Fibroblast of skin of right quadriceps (primary cell): ENCODE data around the gene PEX7.
A peak's percentile ranks its signal among the peaks of the same experiment; 100 is the strongest.
"Not testable (repeated sequence)": the region's sequence is repeated elsewhere in the genome, so short reads cannot be mapped to it uniquely, and the experiment has no call there.

Experiments
- DNase-seq: peaks from one replicate; pipeline ENCODE4 v3.0.0-alpha.2; 2013

The PEX7 gene

DNA sequence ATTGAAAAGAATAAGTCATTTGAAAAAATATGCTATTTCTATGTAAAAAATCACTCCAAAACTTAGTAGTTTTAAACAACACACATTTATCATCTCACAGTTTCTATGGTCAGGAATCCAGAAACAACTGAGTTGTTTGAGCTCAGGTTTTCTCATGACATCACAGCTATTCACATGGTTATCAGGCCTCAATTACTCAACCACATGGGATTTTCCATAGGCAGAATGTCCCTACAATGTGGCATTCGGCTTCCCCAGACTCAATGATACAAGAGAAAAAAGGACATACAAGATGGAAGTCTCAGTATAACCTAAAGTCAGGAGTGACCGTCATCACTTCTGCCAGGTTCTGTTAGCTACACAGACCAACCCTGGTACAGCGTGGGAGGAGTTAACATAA is 96.3 kb downstream of the PEX7 start:
- no peak for DNase-seq

- DNase-seq, result no peak
Measured at GRCh38 chr6:136920216-136920615, 97.8 kb downstream of the PEX7 start.

GRCh38 chr6:136920671-136921380 is 98.4 kb downstream of the PEX7 start:
- DNase-seq, result no peak

- peak; percentile 5 for DNase-seq
Measured at GRCh38 chr6:136921381-136921935, 99.1 kb downstream of the PEX7 start.

GRCh38 chr6:136921936-136922684 is 99.7 kb downstream of the PEX7 start, which contains the start of gene SLC35D3:
Gene SLC35D3, plus strand, starts transcription at chr6:136922301. Its CDS starts 128 bp downstream, at chr6:136922429.
- DNase-seq, result no peak

DNA sequence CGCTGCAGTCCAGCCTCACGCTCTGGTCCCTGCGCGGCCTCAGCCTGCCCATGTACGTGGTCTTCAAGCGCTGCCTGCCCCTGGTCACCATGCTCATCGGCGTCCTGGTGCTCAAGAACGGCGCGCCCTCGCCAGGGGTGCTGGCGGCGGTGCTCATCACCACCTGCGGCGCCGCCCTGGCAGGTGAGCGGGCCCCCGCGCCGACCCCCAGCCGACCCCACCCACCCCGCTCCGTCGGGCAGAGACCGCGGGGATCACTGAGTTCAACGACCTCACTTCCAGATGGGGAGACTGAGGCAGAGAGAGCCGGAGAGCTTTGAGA is 100.3 kb downstream of the PEX7 start:
- DNase-seq, result no peak

DNA sequence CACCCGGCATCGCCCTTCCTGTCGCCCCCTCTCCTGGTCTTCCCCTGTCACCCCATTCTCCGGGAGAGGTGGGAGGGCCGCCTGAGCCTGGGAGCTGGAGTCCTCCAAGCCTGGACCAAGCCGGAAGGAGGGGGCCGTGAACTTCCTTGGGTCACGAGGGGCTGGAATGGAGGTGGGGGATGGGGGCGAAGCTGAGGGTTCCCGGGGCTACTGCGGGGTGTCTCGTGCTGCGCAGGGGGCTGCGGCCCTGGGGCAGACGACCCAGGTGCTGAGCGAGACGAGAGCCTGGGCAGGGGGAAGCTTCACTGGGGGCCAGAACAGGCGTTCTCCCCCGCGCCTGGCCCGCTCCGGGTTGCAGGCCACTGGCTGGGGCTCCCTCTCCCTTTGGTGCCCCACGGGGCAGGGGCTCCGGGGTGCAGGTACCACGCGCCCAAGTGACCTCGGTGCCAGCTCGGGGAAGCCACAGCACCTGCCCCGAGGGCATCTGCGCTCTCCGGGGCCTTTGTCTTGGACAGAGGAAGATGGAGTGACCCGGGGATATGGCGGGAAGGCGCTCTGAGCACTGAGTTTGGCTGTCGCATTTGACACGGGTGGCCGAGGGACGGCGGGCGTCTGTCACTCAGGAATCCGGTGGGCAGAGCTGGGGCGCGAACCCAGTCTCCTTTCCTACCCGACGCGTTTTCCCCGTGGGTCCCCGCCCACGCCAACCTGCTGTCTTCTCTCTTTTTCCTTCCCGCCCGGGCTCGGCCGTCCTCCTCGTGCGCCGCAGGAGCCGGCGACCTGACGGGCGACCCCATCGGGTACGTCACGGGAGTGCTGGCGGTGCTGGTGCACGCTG is 100.9 kb downstream of the PEX7 start:
- no peak for DNase-seq

GRCh38 chr6:136923954-136924673 is 101.7 kb downstream of the PEX7 start:
- no peak for DNase-seq

DNA sequence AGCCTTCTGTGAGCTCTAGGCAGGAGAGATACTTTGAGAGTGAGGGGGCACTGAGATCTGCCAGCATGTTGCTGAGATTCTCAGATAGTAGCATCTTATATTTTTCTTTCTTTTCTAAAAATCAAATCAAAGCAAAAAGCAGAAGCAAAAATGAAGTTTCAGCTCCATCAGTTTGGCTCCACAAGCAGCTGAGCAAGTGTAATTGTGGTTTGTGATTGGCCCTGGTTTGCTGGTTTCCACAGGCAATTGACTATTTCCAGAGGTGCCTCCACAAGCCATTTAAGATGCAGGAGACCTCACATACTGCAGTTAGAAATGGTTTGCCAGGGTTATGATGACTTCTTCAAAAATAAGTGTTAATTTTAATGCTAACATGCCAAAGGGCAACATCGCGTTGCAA is 104.0 kb downstream of the PEX7 start:
- no peak for DNase-seq

GRCh38 chr6:136927292-136927691 is 104.9 kb downstream of the PEX7 start:
- DNase-seq, result peak; percentile 3

GRCh38 chr6:136930528-136930927 is 108.1 kb downstream of the PEX7 start:
- no peak for DNase-seq

GRCh38 chr6:136932599-136932998 is 110.2 kb downstream of the PEX7 start:
- no peak for DNase-seq

GRCh38 chr6:136945072-136945471 is 122.7 kb downstream of the PEX7 start:
- DNase-seq, result no peak

DNA sequence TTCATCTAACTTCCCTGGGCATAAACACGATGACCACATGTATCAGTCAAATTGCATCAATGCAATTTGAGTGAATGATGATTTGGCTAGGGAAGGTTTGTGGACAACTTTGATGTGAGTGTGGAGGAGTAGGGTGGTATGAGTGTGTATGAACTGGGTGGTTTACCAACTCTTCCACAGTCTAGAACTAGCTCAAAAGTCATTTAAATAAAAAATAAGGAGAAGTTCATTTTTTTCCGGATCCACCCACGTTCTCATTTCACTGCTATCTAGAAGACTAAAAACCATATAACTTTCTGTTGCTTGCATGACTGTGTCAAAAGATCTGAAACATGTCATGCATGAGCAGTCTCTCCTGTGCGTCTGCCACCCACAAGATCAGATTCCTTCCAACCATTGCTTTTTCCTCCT is 123.3 kb downstream of the PEX7 start:
- DNase-seq, result no peak

GRCh38 chr6:136947037-136947436 is 124.6 kb downstream of the PEX7 start:
- no peak for DNase-seq

DNA sequence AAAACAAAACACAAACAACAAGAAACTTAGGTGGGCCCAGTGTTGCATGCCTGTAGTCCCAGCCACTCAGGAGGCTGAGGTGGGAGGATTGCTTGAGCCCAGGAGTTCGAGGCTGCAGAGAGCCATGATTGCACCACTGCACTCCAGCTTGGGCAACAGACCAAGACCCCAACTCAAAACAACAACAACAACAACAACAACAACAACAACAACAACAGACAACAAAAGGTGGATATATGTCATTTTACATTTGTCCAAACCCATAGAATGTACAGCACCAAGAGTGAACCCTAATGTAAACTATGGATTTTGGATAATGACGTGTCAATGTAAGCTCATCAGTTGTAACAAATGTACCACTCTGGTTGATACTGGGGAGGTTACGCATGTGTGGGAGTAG is 127.6 kb downstream of the PEX7 start:
- DNase-seq, result not testable (repeated sequence)

- no peak for DNase-seq
Measured at GRCh38 chr6:136950436-136951126, 128.2 kb downstream of the PEX7 start.

DNA sequence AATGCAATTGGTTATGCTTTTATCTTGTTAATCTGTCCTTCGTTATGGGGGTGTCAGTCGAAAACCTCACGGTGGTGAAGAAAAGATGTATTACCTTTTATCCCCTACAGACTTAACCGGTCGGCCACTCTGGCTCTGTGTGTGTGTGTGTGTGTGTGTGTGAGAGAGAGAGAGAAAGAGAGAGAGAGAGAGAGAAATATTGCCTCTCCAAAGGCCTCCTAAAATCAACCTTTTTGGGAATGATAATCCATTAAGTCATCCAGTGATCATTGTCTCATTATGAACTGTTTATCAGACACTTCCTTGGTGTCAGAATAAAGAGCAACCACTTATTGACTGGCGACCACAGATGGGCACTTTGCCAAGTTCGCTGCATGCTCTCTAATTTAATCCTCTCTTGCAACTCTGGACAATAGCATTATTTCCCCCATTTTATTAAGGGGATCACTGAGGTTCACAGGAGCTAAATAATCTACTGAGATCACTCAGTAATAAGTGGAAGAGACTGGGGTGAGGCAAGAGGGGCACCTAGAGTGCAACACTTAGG is 130.4 kb downstream of the PEX7 start:
- DNase-seq, result no peak

DNA sequence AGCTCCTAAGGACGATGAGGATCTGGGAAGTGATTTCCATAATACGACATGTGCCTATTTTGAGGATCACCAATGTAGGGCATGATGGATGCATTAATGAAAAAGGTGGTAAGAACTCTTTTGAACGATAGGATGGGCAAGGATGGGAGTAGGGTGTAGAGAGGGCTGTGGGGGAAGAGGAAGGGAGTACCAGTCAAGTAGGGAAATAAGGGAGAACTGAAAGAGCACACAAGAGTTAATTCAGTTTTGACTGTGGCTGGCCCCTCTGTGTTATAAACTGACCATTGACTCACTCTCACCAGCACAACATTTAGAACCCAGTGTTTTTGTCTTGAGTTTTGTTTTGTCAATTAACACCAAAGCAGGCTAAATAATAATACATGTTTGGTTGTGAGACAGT is 132.7 kb downstream of the PEX7 start:
- DNase-seq, result no peak

- DNase-seq, result no peak
Measured at GRCh38 chr6:136956590-136957544, 134.5 kb downstream of the PEX7 start.
